NOMO-1 (cell line): ENCODE results near the gene MLLT3.

Experiments
- DNase-seq, 2 experiments: peaks; one replicate each; lab custom pipeline; 2025; ENCODE audit not compliant: unreplicated experiment in 2 of 2; lab: John Stamatoyannopoulos, UW

The MLLT3 gene

GRCh38 chr9:20436476-20437195, 185.7 kb downstream of the MLLT3 start:
- DNase-seq: no peak

DNA sequence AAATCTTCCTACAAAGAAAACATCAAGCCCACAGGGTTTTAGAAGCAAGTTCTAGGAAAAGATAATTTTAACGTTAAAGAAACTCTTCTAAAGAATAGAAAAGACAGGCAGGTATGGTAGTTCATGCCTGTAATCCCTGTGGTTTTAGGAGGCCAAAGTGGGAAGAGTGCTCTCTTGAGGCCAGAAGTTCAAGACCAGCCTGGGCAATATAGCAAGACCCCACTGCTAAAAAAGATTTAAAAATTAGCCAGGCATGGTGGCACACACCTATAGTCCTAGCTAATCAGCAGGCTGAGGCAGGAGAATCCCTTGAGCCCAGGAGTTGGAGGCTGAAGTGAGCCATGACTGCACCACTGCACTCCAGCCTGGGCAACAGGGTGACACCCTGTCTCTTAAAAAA, 193.3 kb downstream of the MLLT3 start:
- no peak for DNase-seq

GRCh38 chr9:20427359-20427758, 194.9 kb downstream of the MLLT3 start:
- DNase-seq: no peak

DNA sequence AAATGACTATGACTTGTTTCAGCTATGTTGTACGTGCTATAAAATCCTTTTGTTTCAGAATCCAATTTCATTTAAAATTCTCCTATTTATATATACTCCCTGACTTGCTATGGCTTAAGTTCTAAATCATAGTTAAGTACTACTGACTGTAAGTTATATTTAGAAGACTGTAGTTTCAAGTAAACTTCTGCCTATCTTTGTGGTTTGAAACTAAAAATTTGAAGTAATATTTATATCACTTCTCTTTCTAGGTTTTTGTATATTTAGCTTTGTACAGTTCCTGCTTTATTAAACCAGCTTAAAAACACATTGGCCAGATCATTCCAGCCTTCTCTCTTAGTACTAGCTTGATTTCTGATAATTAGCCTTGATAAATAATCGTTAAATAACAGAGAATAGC, 196.3 kb downstream of the MLLT3 start:
- no peak for DNase-seq

GRCh38 chr9:20419533-20419932, 202.8 kb downstream of the MLLT3 start:
- DNase-seq: no peak

DNA sequence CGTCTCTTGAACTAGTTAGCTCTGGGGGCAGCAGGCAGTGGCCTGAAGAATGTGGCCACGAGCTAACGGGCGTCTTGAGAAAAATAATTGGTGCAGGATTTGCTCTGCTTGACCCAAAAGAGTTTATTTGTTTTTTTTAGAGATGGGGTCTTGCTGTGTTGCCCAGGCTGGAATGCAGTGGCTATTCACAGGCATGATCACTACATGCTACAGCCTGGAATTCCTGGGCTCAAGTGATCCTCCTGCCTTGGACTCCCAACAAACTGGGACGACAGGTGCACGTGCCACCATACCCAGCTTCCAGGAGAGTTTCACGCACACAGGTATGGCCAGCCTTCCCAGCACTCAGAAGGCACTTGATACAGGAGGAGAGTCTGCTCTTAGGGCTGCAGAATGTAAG, 203.8 kb downstream of the MLLT3 start:
- DNase-seq: no peak

DNA sequence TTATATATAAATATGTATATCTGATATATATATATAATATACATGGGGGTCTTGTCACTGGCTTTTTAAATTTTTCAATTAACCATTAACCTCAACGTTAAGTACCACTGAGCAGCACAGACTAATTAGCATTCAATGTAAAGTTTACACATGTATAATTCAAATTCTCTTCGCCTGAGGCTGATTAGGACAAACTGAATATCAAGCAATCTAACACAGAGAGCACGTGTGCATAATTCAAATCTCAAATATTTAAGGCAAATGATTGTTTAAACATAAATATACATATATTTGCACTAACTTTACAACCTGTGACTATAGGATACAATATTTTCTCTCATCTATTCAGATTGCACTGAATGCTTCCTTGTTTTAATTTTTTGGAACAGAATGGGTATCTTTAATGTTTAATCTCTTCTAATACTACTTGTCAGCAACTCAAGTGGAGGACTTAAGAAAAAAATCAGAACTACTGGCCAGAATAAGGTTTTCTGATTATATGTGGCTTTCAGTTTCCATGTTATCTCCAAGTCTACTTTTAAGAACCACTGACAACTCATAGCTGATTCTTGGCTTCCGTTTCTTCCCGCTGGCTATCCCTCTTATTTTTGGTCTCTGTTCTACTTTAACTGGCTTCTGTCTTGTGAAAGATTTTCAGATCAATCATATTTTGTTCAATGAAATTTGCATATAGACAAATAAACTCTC, 204.8 kb downstream of the MLLT3 start:
- DNase-seq: no peak

DNA sequence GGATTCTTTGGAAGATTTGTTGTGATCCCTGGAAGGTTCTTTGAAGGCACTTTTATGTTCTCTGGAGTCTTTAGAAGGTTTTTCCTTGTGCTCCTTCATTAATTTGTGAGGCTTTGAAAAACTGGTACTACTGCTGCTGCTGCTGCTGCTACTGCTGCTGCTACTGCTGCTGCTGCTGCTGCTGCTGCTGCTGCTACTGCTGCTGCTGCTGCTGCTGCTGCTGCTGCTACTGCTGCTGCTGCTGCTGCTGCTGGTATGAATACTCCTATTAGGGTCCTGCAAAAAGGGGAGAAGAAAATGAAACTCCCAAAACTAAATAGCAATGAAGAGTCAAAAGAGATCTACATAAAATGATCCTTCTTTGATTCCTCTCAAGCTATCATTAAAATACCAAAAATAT, 208.1 kb downstream of the MLLT3 start:
- DNase-seq: no peak

GRCh38 chr9:20409321-20410092, 212.8 kb downstream of the MLLT3 start:
- no peak for DNase-seq

DNA sequence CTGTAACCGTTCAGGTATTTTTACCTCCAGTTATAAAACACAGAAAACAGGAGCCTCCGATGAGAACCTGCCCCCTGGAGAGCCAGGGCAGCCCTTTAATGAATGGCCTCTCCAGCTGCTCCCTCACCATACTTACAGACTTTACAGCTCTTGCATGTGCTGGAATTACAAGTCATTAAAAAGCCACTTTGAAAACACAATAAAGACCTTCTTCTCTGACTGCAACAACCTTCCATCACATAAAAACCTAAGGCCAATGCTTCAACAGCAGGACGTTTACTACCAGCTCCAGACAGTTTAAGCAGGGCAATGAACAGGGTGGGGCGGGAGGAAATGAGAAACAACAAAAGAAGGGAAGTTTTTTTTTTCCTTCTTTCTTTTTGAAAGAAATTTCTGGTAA, 213.8 kb downstream of the MLLT3 start:
- no peak for DNase-seq

DNA sequence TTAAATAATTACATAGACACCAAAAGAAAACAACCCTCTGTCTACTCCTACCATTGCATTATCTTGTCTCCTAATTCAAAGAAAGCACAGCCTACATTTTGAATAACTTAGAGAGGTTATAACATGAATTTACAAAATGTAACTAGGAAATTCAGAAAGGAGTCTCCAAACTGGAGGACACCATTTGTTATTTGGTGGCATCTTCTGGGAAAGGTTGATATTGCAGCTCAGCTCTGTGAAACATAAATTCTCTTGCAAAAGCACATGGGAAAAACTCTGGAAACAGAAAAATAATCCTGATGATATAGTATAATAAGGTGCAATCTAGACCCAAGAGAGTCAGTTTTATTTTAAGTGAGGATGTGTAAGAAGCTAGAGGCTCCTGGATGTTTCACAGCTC, 215.3 kb downstream of the MLLT3 start:
- DNase-seq: no peak

DNA sequence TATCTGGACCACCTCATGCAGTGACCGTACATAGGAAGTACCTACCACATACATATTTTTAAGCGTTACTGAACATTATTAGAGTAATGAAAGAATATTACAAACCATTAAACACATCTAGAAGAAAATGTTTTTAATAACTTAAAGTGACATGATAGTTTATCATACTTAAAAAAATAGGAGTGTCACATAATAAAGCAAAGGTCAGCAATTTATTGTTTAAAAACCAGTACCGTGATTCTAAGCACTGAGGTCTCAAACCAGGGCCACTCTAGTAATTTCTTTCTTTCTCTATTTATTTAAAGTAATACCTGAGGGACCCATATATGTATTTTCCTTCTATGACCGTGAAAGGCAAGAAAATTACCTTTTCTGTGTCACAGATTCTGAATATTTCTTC, 216.0 kb downstream of the MLLT3 start:
- no peak for DNase-seq

- no peak for DNase-seq
Observed at GRCh38 chr9:20405616-20406015, 216.7 kb downstream of the MLLT3 start.

DNA sequence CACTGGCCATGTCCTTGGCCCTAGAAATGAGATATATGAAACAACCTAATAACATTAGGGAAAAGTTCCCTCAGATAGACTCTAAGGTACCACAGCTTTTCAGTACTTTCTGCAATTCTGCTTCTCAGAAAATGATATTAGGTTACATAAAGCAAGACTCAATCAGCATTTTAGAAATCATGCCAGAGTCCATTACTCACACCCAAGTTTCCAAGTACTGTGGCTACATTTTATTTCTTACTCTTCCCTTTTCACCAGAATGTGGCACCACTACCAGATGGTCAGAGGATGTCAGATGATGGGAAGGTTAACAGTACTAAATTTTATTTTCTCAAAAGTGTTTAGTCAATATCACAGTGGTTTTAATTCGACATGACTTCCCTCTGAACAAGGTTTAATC, 217.2 kb downstream of the MLLT3 start:
- DNase-seq: no peak

- DNase-seq: no peak
Observed at GRCh38 chr9:20404192-20404813, 218.0 kb downstream of the MLLT3 start.

GRCh38 chr9:20403346-20403745, 219.0 kb downstream of the MLLT3 start:
- DNase-seq: no peak

DNA sequence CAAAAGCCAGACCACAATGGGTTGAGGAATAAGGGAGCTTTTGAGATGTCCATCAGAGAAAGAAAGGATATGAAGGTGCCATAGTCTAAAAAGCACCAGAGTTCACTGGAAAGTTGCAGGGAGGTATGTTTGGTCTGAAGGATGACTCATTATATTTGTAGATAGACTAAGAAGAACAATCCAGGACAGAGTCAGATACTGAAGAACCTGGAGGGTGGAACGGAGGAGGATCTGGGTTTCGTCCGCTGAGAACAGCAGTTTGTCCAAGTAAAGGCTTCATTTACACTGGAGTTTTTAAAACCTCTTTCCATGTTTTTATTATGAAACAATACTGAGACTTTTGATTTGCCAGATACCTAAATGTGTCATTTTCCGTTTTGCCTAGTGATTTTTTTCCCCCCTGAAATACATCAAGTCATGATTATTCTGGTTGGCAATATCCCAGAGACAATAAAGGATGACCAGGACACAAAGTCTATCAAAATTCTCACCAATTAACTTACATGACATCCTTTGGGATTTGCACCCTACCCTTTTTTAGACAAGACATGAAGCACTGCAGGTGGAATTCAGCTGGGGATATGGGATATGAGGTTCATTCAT, 219.9 kb downstream of the MLLT3 start:
- no peak for DNase-seq

- DNase-seq: no peak
Observed at GRCh38 chr9:20398536-20399338, 223.6 kb downstream of the MLLT3 start.

GRCh38 chr9:20397348-20397747, 225.0 kb downstream of the MLLT3 start:
- DNase-seq: no peak

GRCh38 chr9:20396509-20396908, 225.8 kb downstream of the MLLT3 start:
- no peak for DNase-seq
